ENCODE results near the gene CEP128. TPM values are rescaled to one million over a fixed set of nuclear protein-coding genes. Genes with fewer than 3 reads are reported as not detected.

The CEP128 gene
- total and polyA plus RNA-seq, 3 experiments from 2014 or later, result 5.4 to 17.1 (median 15.4) TPM

DNA sequence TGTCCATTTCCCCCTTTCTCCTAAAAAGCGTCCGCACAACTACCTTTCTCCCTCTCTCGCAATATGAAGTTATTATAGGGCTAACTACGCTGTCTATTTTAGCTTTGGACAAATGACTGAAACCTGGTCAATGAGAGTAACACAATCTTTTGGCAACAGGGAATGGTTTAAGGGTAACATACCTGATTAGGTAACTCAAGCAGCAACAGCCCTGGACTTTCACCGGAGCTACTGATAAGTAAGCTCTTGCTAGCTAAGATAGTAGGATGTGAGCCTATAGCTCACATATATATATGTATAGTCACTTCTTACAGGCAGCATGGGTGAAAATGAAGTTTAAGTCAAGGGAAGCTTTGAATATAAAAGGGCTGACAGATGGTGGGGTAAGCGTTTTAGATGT is 313.0 kb downstream of the CEP128 start:
- Histone ChIP-seq H3K4me1 (ENCODE audit: insufficient read depth, low read length) (no peaks in the 10 kb centered on the region), H3K9me3 (ENCODE audit: low read length) (no peaks in the 10 kb centered on the region), H3K4me3 (ENCODE audit: low read length) (no peak overlapping the region), H3K27me3 (ENCODE audit: insufficient read depth, low read length, poor library complexity, severe bottlenecking) (no peaks in the 10 kb centered on the region), H3K36me3 (ENCODE audit: insufficient read depth, low read length) (no peaks in the 10 kb centered on the region), H3K27ac (ENCODE audit: low read depth, low read length) (no peak overlapping the region)
- Mint-ChIP-seq H3K27ac (peak overlapping the region in 1 of 8 donors; percentile 76), H3K9me3 (peaks cover 6 to 22% (median 8%) of the 10 kb centered on the region in 5 donors), H3K4me3 (no peak overlapping the region), H3K4me1 (no peaks in the 10 kb centered on the region), H3K36me3 (peaks cover 0 to 14% (median 2%) of the 10 kb centered on the region in 3 donors), H3K27me3 (no peaks in the 10 kb centered on the region)
- ChIA-PET CTCF (no interaction called here), POLR2A (no interaction called here)
- DNase-seq, result no peak

- no peak for DNase-seq
- Mint-ChIP-seq H3K4me3 (no peak overlapping the region), H3K27ac (no peak overlapping the region), H3K9me3 (peaks cover 6 to 22% (median 8%) of the 10 kb centered on the region in 5 donors), H3K4me1 (no peaks in the 10 kb centered on the region), H3K36me3 (peaks cover 0 to 7% (median 2%) of the 10 kb centered on the region in 3 donors), H3K27me3 (no peaks in the 10 kb centered on the region)
- H3K36me3 ChIP-seq (ENCODE audit: insufficient read depth, low read length), result no peaks in the 10 kb centered on the region
- no peaks in the 10 kb centered on the region for H3K27me3 ChIP-seq (ENCODE audit: insufficient read depth, low read length, poor library complexity, severe bottlenecking)
- no peaks in the 10 kb centered on the region for H3K9me3 ChIP-seq (ENCODE audit: low read length)
- CTCF ChIA-PET, result no interaction called here
- H3K4me3 ChIP-seq (ENCODE audit: low read length), result no peak overlapping the region
- POLR2A ChIA-PET, result no interaction called here
- no peaks in the 10 kb centered on the region for H3K4me1 ChIP-seq (ENCODE audit: insufficient read depth, low read length)
- no peak overlapping the region for H3K27ac ChIP-seq (ENCODE audit: low read depth, low read length)
Observed at GRCh38 chr14:80627745-80628144, 313.8 kb downstream of the CEP128 start.

DNA sequence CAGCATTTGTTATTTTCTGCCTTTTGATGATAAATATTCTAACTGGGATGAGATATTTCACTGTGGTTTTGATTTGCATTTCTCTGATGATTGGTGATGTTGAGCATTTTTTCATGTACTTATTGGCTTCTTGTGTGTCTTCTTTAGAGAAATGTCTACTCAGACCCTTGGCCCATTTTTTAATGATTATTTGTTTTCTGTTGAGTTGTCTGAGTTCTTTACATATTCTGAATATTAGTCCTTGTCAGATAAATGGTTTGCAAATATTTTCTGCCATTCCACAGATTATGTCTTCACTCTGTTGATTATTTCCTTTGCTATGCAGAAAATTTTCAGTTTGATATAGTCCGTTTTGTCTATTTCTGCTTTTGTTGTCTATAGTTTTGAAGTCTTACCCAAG is 317.0 kb downstream of the CEP128 start:
- no peak for DNase-seq
- CTCF ChIA-PET, result no interaction called here
- no peaks in the 10 kb centered on the region for H3K4me1 Mint-ChIP-seq
- Histone ChIP-seq H3K27me3 (ENCODE audit: insufficient read depth, low read length, poor library complexity, severe bottlenecking) (no peaks in the 10 kb centered on the region), H3K4me1 (ENCODE audit: insufficient read depth, low read length) (no peaks in the 10 kb centered on the region), H3K9me3 (ENCODE audit: low read length) (no peaks in the 10 kb centered on the region), H3K4me3 (ENCODE audit: low read length) (no peak overlapping the region), H3K27ac (ENCODE audit: low read depth, low read length) (no peak overlapping the region), H3K36me3 (ENCODE audit: insufficient read depth, low read length) (no peaks in the 10 kb centered on the region)
- no peaks in the 10 kb centered on the region for H3K27me3 Mint-ChIP-seq
- no peak overlapping the region for H3K4me3 Mint-ChIP-seq
- peaks cover 0 to 12% (median 2%) of the 10 kb centered on the region in 3 donors for H3K36me3 Mint-ChIP-seq
- POLR2A ChIA-PET, result no interaction called here
- H3K9me3 Mint-ChIP-seq, result peaks cover 6 to 29% (median 8%) of the 10 kb centered on the region in 5 donors
- H3K27ac Mint-ChIP-seq, result no peak overlapping the region

- Mint-ChIP-seq H3K9me3 (peaks cover 6 to 34% (median 8%) of the 10 kb centered on the region in 5 donors), H3K4me3 (no peak overlapping the region), H3K36me3 (peaks cover 0 to 13% (median 0%) of the 10 kb centered on the region in 3 donors), H3K27me3 (no peaks in the 10 kb centered on the region), H3K27ac (peak overlapping the region in 1 of 8 donors; percentile 32), H3K4me1 (no peaks in the 10 kb centered on the region)
- no peak for DNase-seq
- Histone ChIP-seq H3K4me3 (ENCODE audit: low read length) (no peak overlapping the region), H3K36me3 (ENCODE audit: insufficient read depth, low read length) (no peaks in the 10 kb centered on the region), H3K27me3 (ENCODE audit: insufficient read depth, low read length, poor library complexity, severe bottlenecking) (no peaks in the 10 kb centered on the region), H3K9me3 (ENCODE audit: low read length) (no peaks in the 10 kb centered on the region), H3K4me1 (ENCODE audit: insufficient read depth, low read length) (no peaks in the 10 kb centered on the region), H3K27ac (ENCODE audit: low read depth, low read length) (no peak overlapping the region)
- ChIA-PET CTCF (no interaction called here), POLR2A (no interaction called here)
Observed at GRCh38 chr14:80621701-80622100, 319.8 kb downstream of the CEP128 start.

- peaks cover 0 to 17% (median 0%) of the 10 kb centered on the region in 3 donors for H3K36me3 Mint-ChIP-seq
Observed at GRCh38 chr14:80620434-80620833, 321.1 kb downstream of the CEP128 start.

GRCh38 chr14:80618751-80619329 is 322.7 kb downstream of the CEP128 start:
- Histone ChIP-seq H3K27me3 (ENCODE audit: insufficient read depth, low read length, poor library complexity, severe bottlenecking) (no peaks in the 10 kb centered on the region), H3K27ac (ENCODE audit: low read depth, low read length) (no peak overlapping the region), H3K4me3 (ENCODE audit: low read length) (no peak overlapping the region), H3K36me3 (ENCODE audit: insufficient read depth, low read length) (no peaks in the 10 kb centered on the region), H3K9me3 (ENCODE audit: low read length) (no peaks in the 10 kb centered on the region), H3K4me1 (ENCODE audit: insufficient read depth, low read length) (no peaks in the 10 kb centered on the region)
- H3K36me3 Mint-ChIP-seq, result peaks cover 0 to 23% (median 4%) of the 10 kb centered on the region in 3 donors
- no peaks in the 10 kb centered on the region for H3K27me3 Mint-ChIP-seq
- no peak overlapping the region for H3K4me3 Mint-ChIP-seq
- H3K4me1 Mint-ChIP-seq, result no peaks in the 10 kb centered on the region
- no peak for DNase-seq
- ChIA-PET POLR2A (no interaction called here), CTCF (no interaction called here)
- peaks cover 0 to 28% (median 4%) of the 10 kb centered on the region in 5 donors for H3K9me3 Mint-ChIP-seq
- H3K27ac Mint-ChIP-seq, result no peak overlapping the region

More at GRCh38 chr14:80620434-80620833, 321.1 kb downstream of the CEP128 start:
- no peak for DNase-seq
- no peaks in the 10 kb centered on the region for H3K27me3 ChIP-seq (ENCODE audit: insufficient read depth, low read length, poor library complexity, severe bottlenecking)
- H3K36me3 ChIP-seq (ENCODE audit: insufficient read depth, low read length), result no peaks in the 10 kb centered on the region
- POLR2A ChIA-PET, result no interaction called here
- Mint-ChIP-seq H3K4me1 (no peaks in the 10 kb centered on the region), H3K4me3 (no peak overlapping the region), H3K27me3 (no peaks in the 10 kb centered on the region), H3K9me3 (peaks cover 2 to 29% (median 8%) of the 10 kb centered on the region in 5 donors), H3K27ac (no peak overlapping the region)
- H3K27ac ChIP-seq (ENCODE audit: low read depth, low read length), result no peak overlapping the region
- H3K9me3 ChIP-seq (ENCODE audit: low read length), result no peaks in the 10 kb centered on the region
- H3K4me1 ChIP-seq (ENCODE audit: insufficient read depth, low read length), result no peaks in the 10 kb centered on the region
- no peak overlapping the region for H3K4me3 ChIP-seq (ENCODE audit: low read length)
- CTCF ChIA-PET, result no interaction called here

DNA sequence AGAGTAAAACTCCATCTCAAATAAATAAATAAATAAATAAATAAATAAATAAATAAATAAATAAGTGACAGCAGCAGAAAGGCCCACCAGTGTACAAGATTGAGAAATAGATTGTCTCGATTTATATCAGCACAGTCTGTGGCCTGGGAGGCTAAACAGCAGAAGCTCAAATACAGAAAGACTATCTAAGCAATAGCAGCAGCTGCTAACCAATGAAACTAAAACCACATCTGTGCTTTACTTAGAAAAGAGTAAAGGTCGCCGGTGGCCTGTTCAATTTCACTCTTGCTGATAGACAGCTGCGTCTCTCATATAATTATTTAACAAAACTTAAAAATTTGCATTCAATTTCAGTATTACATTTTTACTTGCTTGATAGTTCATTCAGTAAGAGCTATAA is 325.7 kb downstream of the CEP128 start:
- no peak overlapping the region for H3K4me3 ChIP-seq (ENCODE audit: low read length)
- H3K36me3 Mint-ChIP-seq, result peaks cover 0 to 29% (median 4%) of the 10 kb centered on the region in 3 donors
- no peak overlapping the region for H3K4me3 Mint-ChIP-seq
- no peaks in the 10 kb centered on the region for H3K9me3 ChIP-seq (ENCODE audit: low read length)
- H3K36me3 ChIP-seq (ENCODE audit: insufficient read depth, low read length), result no peaks in the 10 kb centered on the region
- POLR2A ChIA-PET, result no interaction called here
- no peaks in the 10 kb centered on the region for H3K4me1 Mint-ChIP-seq
- CTCF ChIA-PET, result no interaction called here
- H3K9me3 Mint-ChIP-seq, result peaks cover 0 to 23% (median 0%) of the 10 kb centered on the region in 5 donors
- H3K4me1 ChIP-seq (ENCODE audit: insufficient read depth, low read length), result no peaks in the 10 kb centered on the region
- H3K27me3 Mint-ChIP-seq, result no peaks in the 10 kb centered on the region
- H3K27me3 ChIP-seq (ENCODE audit: insufficient read depth, low read length, poor library complexity, severe bottlenecking), result no peaks in the 10 kb centered on the region
- no peak overlapping the region for H3K27ac ChIP-seq (ENCODE audit: low read depth, low read length)
- H3K27ac Mint-ChIP-seq, result no peak overlapping the region
- no peak for DNase-seq

DNA sequence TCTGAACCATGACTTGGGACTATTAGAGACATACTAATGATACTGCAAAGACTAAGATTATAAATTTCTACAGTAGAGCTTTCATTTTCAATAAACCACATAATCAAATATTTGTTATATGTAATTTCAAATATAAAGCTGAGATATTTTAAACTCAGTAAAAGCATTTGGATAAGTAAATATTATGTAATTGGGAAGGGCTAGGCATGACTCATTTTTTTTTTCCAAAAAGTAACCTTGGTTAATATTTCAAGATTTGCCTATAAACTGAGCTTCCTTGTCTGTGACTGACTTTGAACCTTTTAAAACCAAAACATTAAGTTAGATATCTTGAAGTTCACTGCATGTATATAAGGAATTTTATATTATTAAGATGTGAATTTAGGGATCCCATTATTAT is 332.5 kb downstream of the CEP128 start:
- Mint-ChIP-seq H3K9me3 (peaks cover 0 to 4% (median 0%) of the 10 kb centered on the region in 5 donors), H3K4me3 (no peak overlapping the region), H3K36me3 (peaks cover 0 to 7% (median 3%) of the 10 kb centered on the region in 3 donors), H3K27me3 (no peaks in the 10 kb centered on the region), H3K4me1 (no peaks in the 10 kb centered on the region), H3K27ac (no peak overlapping the region)
- ChIA-PET CTCF (no interaction called here), POLR2A (no interaction called here)
- Histone ChIP-seq H3K27ac (ENCODE audit: low read depth, low read length) (no peak overlapping the region), H3K27me3 (ENCODE audit: insufficient read depth, low read length, poor library complexity, severe bottlenecking) (no peaks in the 10 kb centered on the region), H3K36me3 (ENCODE audit: insufficient read depth, low read length) (no peaks in the 10 kb centered on the region), H3K4me3 (ENCODE audit: low read length) (no peak overlapping the region), H3K9me3 (ENCODE audit: low read length) (no peaks in the 10 kb centered on the region), H3K4me1 (ENCODE audit: insufficient read depth, low read length) (no peaks in the 10 kb centered on the region)
- no peak for DNase-seq

All from CD8-positive, alpha-beta memory T cell (primary cell).